ENCODE measurements around the gene ZNRF2.

ZNRF2 gene

DNA sequence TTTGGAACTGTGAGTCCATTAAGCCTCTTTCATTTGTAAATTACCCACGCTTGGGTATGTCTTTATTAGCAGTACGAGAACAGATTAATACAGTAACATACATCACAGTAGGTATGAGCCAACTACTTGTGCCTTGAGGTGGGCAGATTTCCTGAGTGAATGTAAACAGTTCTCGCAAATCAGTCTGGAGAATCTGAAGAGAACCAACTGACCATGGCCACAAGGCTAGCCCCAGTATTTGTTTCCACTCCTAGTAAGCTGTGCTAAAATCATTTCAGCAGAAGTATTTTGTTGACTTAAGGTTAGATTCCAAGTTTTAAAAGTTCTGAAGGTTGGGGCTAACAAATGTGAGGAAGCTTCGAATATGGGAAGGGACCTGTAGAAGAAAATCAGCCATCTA lies 111.3 kb downstream of the ZNRF2 start:
- no peaks in the 10 kb centered on the region for H3K9me2 ChIP-seq (ENCODE audit: low read depth, low read length)
- H3K9ac ChIP-seq (ENCODE audit: low read length): no peak overlapping the region
- no peaks in the 10 kb centered on the region for H3K36me3 ChIP-seq (ENCODE audit: insufficient read depth, low read length)
- H3F3A ChIP-seq (ENCODE audit: insufficient read depth, low read length): no peaks in the 10 kb centered on the region
- no peak for TF ChIP-seq EZH2 (IDR thresholded peaks at IDR 0.05; ENCODE audit: borderline replicate concordance, low read length)
- TF ChIP-seq, protein P1, sequence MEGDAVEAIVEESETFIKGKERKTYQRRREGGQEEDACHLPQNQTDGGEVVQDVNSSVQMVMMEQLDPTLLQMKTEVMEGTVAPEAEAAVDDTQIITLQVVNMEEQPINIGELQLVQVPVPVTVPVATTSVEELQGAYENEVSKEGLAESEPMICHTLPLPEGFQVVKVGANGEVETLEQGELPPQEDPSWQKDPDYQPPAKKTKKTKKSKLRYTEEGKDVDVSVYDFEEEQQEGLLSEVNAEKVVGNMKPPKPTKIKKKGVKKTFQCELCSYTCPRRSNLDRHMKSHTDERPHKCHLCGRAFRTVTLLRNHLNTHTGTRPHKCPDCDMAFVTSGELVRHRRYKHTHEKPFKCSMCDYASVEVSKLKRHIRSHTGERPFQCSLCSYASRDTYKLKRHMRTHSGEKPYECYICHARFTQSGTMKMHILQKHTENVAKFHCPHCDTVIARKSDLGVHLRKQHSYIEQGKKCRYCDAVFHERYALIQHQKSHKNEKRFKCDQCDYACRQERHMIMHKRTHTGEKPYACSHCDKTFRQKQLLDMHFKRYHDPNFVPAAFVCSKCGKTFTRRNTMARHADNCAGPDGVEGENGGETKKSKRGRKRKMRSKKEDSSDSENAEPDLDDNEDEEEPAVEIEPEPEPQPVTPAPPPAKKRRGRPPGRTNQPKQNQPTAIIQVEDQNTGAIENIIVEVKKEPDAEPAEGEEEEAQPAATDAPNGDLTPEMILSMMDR (IDR thresholded peaks at IDR 0.05; ENCODE audit: low read length): no peak
- no peaks in the 10 kb centered on the region for H3K79me2 ChIP-seq (ENCODE audit: insufficient read depth, low read length)
- no peaks in the 10 kb centered on the region for H3K9me3 ChIP-seq (ENCODE audit: low read length)
- H4K20me1 ChIP-seq (ENCODE audit: insufficient read depth, low read length): no peaks in the 10 kb centered on the region
- H3K27ac ChIP-seq (ENCODE audit: low read depth, low read length, poor library complexity, severe bottlenecking): no peak overlapping the region
- no peak overlapping the region for H3K4me2 ChIP-seq (ENCODE audit: low read length)
- H2AFZ ChIP-seq (ENCODE audit: low read length): no peak overlapping the region
- no peaks in the 10 kb centered on the region for H3K27me3 ChIP-seq (ENCODE audit: insufficient read depth, low read length)
- H3K4me1 ChIP-seq (ENCODE audit: insufficient read depth, low read length, severe bottlenecking): peaks cover 8% of the 10 kb centered on the region
- no peak overlapping the region for H3K4me3 ChIP-seq (ENCODE audit: low read depth, low read length, poor library complexity, severe bottlenecking)

DNA sequence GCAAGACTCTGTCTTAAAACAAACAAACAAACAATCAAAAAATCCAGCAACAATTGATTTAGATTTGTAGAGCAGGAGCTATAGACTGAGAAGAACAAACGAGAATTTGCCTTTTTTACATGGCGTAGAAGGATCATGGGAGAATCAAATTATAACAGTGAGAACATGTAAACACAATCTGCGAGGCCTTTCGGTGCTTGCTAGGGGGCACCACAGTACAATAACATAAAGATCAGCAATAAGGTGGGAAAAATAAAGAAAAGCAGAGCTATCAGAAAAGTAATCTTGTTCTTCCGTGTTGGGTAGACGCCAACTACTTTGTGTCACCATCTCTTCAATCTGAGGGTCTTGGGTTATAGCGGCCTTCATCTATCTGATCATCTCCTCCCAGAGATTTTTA lies 112.0 kb downstream of the ZNRF2 start:
- TF ChIP-seq EZH2 (IDR thresholded peaks at IDR 0.05; ENCODE audit: borderline replicate concordance, low read length): no peak
- TF ChIP-seq, protein P1 (IDR thresholded peaks at IDR 0.05; ENCODE audit: low read length): peak; percentile 70
- peaks cover 8% of the 10 kb centered on the region for H3K4me1 ChIP-seq (ENCODE audit: insufficient read depth, low read length, severe bottlenecking)

DNA sequence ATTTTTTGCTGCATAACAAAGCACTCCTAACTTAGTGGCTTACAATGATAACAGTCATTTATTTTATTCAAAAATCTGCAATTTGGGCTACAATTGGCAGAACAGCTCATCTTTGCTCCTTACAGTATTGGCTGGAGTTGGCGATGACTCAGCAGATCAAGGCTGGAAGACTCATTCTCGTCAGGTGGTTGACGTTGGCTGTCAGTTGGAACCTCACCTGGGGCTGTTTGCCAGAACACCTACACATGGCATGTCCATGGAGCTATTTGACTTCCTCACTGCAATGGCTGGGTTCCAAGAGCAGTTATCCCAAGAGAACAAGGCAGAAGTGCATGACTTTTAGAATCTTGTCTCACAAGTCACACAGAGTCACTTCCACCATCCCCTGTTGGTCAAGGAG lies 119.1 kb downstream of the ZNRF2 start:
- TF ChIP-seq, protein P1 (IDR thresholded peaks at IDR 0.05; ENCODE audit: low read length): no peak
- no peak for TF ChIP-seq EZH2 (IDR thresholded peaks at IDR 0.05; ENCODE audit: borderline replicate concordance, low read length)
- Histone ChIP-seq H3K4me2 (ENCODE audit: low read length) (no peak overlapping the region), H2AFZ (ENCODE audit: low read length) (no peak overlapping the region), H3F3A (ENCODE audit: insufficient read depth, low read length) (no peaks in the 10 kb centered on the region), H3K9ac (ENCODE audit: low read length) (no peak overlapping the region), H3K79me2 (ENCODE audit: insufficient read depth, low read length) (no peaks in the 10 kb centered on the region), H4K20me1 (ENCODE audit: insufficient read depth, low read length) (no peaks in the 10 kb centered on the region), H3K27me3 (ENCODE audit: insufficient read depth, low read length) (no peaks in the 10 kb centered on the region), H3K9me2 (ENCODE audit: low read depth, low read length) (no peaks in the 10 kb centered on the region), H3K36me3 (ENCODE audit: insufficient read depth, low read length) (peaks cover 6% of the 10 kb centered on the region; the same call in 1 of the 2 replicates), H3K9me3 (ENCODE audit: low read length) (no peaks in the 10 kb centered on the region), H3K4me3 (ENCODE audit: low read depth, low read length, poor library complexity, severe bottlenecking) (no peak overlapping the region), H3K4me1 (ENCODE audit: insufficient read depth, low read length, severe bottlenecking) (no peaks in the 10 kb centered on the region), H3K27ac (ENCODE audit: low read depth, low read length, poor library complexity, severe bottlenecking) (no peak overlapping the region)

More for the DNA sequence above, 112.0 kb downstream of the ZNRF2 start:
- H2AFZ ChIP-seq (ENCODE audit: low read length): peak overlapping the region; percentile 79; the same call in 1 of the 2 replicates
- H3K36me3 ChIP-seq (ENCODE audit: insufficient read depth, low read length): no peaks in the 10 kb centered on the region
- H3F3A ChIP-seq (ENCODE audit: insufficient read depth, low read length): no peaks in the 10 kb centered on the region
- no peaks in the 10 kb centered on the region for H3K79me2 ChIP-seq (ENCODE audit: insufficient read depth, low read length)
- H3K4me2 ChIP-seq (ENCODE audit: low read length): peak overlapping the region; percentile 31
- H4K20me1 ChIP-seq (ENCODE audit: insufficient read depth, low read length): no peaks in the 10 kb centered on the region
- no peaks in the 10 kb centered on the region for H3K9me3 ChIP-seq (ENCODE audit: low read length)
- no peaks in the 10 kb centered on the region for H3K9me2 ChIP-seq (ENCODE audit: low read depth, low read length)
- no peak overlapping the region for H3K4me3 ChIP-seq (ENCODE audit: low read depth, low read length, poor library complexity, severe bottlenecking)
- no peak overlapping the region for H3K27ac ChIP-seq (ENCODE audit: low read depth, low read length, poor library complexity, severe bottlenecking)
- H3K9ac ChIP-seq (ENCODE audit: low read length): no peak overlapping the region
- H3K27me3 ChIP-seq (ENCODE audit: insufficient read depth, low read length): no peaks in the 10 kb centered on the region

Measured in OCI-LY1 (cell line).